GM21825 (cell line): ENCODE data around the gene TMX1.

ENCODE experiments used
- ATAC-seq: cut with Tn5 transposase; IDR thresholded peaks from one replicate; pipeline ENCODE4 v1.9.1; 2021; ENCODE audit warnings: mild to moderate bottlenecking, moderate library complexity; ENCODE audit not compliant: unreplicated experiment

TMX1 gene

GRCh38 chr14:51293149-51293911 lies 53.3 kb downstream of the TMX1 start:
- no peak for ATAC-seq

GRCh38 chr14:51293912-51294389 lies 53.9 kb downstream of the TMX1 start:
- no peak for ATAC-seq

GRCh38 chr14:51294951-51295525 lies 55.0 kb downstream of the TMX1 start:
- no peak for ATAC-seq

GRCh38 chr14:51295646-51296263 lies 55.7 kb downstream of the TMX1 start:
- ATAC-seq = no peak

GRCh38 chr14:51297066-51297465 lies 57.0 kb downstream of the TMX1 start:
- no peak for ATAC-seq

- no peak for ATAC-seq
These were observed 58.8 kb downstream of the TMX1 start for GRCh38 chr14:51298895-51299294.

- no peak for ATAC-seq
These were observed 62.4 kb downstream of the TMX1 start for GRCh38 chr14:51302295-51303030.

- no peak for ATAC-seq
These were observed 64.4 kb downstream of the TMX1 start for GRCh38 chr14:51304438-51304837.

- ATAC-seq = no peak
These were observed 64.9 kb downstream of the TMX1 start for GRCh38 chr14:51304941-51305340.

GRCh38 chr14:51305751-51306150 lies 65.7 kb downstream of the TMX1 start:
- no peak for ATAC-seq
